Effector memory CD4-positive, alpha-beta T cell (primary cell): ENCODE data around the gene TRPM3.

ENCODE experiments used
- DNase-seq, 3 donors: peaks; one replicate each; pipeline ENCODE4 v3.0.0-alpha.2; 2020
- H3K27ac ChIP-seq: 2 replicates; pipeline ENCODE4 v1.7.0; 2013; ENCODE audit warnings: mild to moderate bottlenecking, low read length, moderate library complexity; ENCODE audit not compliant: insufficient read depth, poor library complexity, severe bottlenecking
- H3K27me3 ChIP-seq: replicated peaks from 2 replicates; pipeline ENCODE4 v1.7.0; 2013; ENCODE audit warnings: mild to moderate bottlenecking, low read length; ENCODE audit not compliant: insufficient read depth, control insufficient read depth, poor library complexity, severe bottlenecking
- H3K36me3 ChIP-seq: 2 replicates; pipeline ENCODE4 v1.7.0; 2013; ENCODE audit warnings: mild to moderate bottlenecking, low read length, moderate library complexity; ENCODE audit not compliant: control insufficient read depth, insufficient read depth
- H3K4me1 ChIP-seq: 2 replicates; pipeline ENCODE4 v1.7.0; 2013; ENCODE audit warnings: low read length, mild to moderate bottlenecking; ENCODE audit not compliant: control insufficient read depth, insufficient read depth, poor library complexity, severe bottlenecking
- H3K4me3 ChIP-seq: 2 replicates; pipeline ENCODE4 v1.7.0; 2013; ENCODE audit warnings: low read length, low read depth, mild to moderate bottlenecking; ENCODE audit not compliant: insufficient read depth, poor library complexity, severe bottlenecking
- H3K9me3 ChIP-seq: 2 replicates; pipeline ENCODE4 v1.7.0; 2013; ENCODE audit warnings: mild to moderate bottlenecking, low read length, moderate library complexity; ENCODE audit not compliant: control insufficient read depth

TRPM3 gene

GRCh38 chr9:70832492-70832891 lies 288.9 kb downstream of the TRPM3 start:
- no peak overlapping the region for H3K27ac ChIP-seq
- no peaks in the 10 kb centered on the region for H3K27me3 ChIP-seq
- no peaks in the 10 kb centered on the region for H3K36me3 ChIP-seq
- H3K4me3 ChIP-seq, result no peak overlapping the region
- H3K9me3 ChIP-seq, result no peaks in the 10 kb centered on the region
- no peak for DNase-seq
- H3K4me1 ChIP-seq, result no peaks in the 10 kb centered on the region

- Histone ChIP-seq H3K27ac (no peak overlapping the region), H3K4me3 (no peak overlapping the region), H3K27me3 (no peaks in the 10 kb centered on the region), H3K4me1 (no peaks in the 10 kb centered on the region), H3K36me3 (no peaks in the 10 kb centered on the region), H3K9me3 (no peaks in the 10 kb centered on the region)
- no peak for DNase-seq
Observed at GRCh38 chr9:70830618-70831017, 290.8 kb downstream of the TRPM3 start.

GRCh38 chr9:70829591-70830265 lies 291.7 kb downstream of the TRPM3 start:
- H3K36me3 ChIP-seq, result no peaks in the 10 kb centered on the region
- no peak overlapping the region for H3K27ac ChIP-seq
- H3K9me3 ChIP-seq, result no peaks in the 10 kb centered on the region
- no peaks in the 10 kb centered on the region for H3K4me1 ChIP-seq
- H3K4me3 ChIP-seq, result no peak overlapping the region
- DNase-seq, result no peak
- H3K27me3 ChIP-seq, result no peaks in the 10 kb centered on the region

GRCh38 chr9:70826562-70826961 lies 294.9 kb downstream of the TRPM3 start:
- H3K36me3 ChIP-seq, result no peaks in the 10 kb centered on the region
- H3K9me3 ChIP-seq, result no peaks in the 10 kb centered on the region
- no peak overlapping the region for H3K4me3 ChIP-seq
- H3K4me1 ChIP-seq, result no peaks in the 10 kb centered on the region
- DNase-seq, result no peak
- no peaks in the 10 kb centered on the region for H3K27me3 ChIP-seq
- no peak overlapping the region for H3K27ac ChIP-seq

GRCh38 chr9:70823284-70823683 lies 298.1 kb downstream of the TRPM3 start:
- no peaks in the 10 kb centered on the region for H3K9me3 ChIP-seq
- no peak overlapping the region for H3K27ac ChIP-seq
- H3K4me1 ChIP-seq, result no peaks in the 10 kb centered on the region
- no peak for DNase-seq
- H3K4me3 ChIP-seq, result no peak overlapping the region
- H3K36me3 ChIP-seq, result no peaks in the 10 kb centered on the region
- no peaks in the 10 kb centered on the region for H3K27me3 ChIP-seq

GRCh38 chr9:70817311-70817710 lies 304.1 kb downstream of the TRPM3 start:
- no peak overlapping the region for H3K4me3 ChIP-seq
- no peak for DNase-seq
- no peaks in the 10 kb centered on the region for H3K4me1 ChIP-seq
- no peaks in the 10 kb centered on the region for H3K9me3 ChIP-seq
- no peak overlapping the region for H3K27ac ChIP-seq
- no peaks in the 10 kb centered on the region for H3K27me3 ChIP-seq
- no peaks in the 10 kb centered on the region for H3K36me3 ChIP-seq

GRCh38 chr9:70816891-70817290 lies 304.5 kb downstream of the TRPM3 start:
- no peak for DNase-seq
- no peaks in the 10 kb centered on the region for H3K4me1 ChIP-seq
- no peaks in the 10 kb centered on the region for H3K9me3 ChIP-seq
- no peak overlapping the region for H3K27ac ChIP-seq
- H3K4me3 ChIP-seq, result no peak overlapping the region
- H3K27me3 ChIP-seq, result no peaks in the 10 kb centered on the region
- no peaks in the 10 kb centered on the region for H3K36me3 ChIP-seq

GRCh38 chr9:70816316-70816715 lies 305.1 kb downstream of the TRPM3 start:
- no peak for DNase-seq
- no peaks in the 10 kb centered on the region for H3K27me3 ChIP-seq
- H3K36me3 ChIP-seq, result no peaks in the 10 kb centered on the region
- H3K4me3 ChIP-seq, result no peak overlapping the region
- no peak overlapping the region for H3K27ac ChIP-seq
- no peaks in the 10 kb centered on the region for H3K4me1 ChIP-seq
- no peaks in the 10 kb centered on the region for H3K9me3 ChIP-seq

- Histone ChIP-seq H3K9me3 (no peaks in the 10 kb centered on the region), H3K4me3 (no peak overlapping the region), H3K36me3 (no peaks in the 10 kb centered on the region), H3K27me3 (no peaks in the 10 kb centered on the region), H3K27ac (no peak overlapping the region), H3K4me1 (no peaks in the 10 kb centered on the region)
- DNase-seq, result no peak
Observed at GRCh38 chr9:70814597-70814996, 306.8 kb downstream of the TRPM3 start.

- no peaks in the 10 kb centered on the region for H3K27me3 ChIP-seq
- no peaks in the 10 kb centered on the region for H3K36me3 ChIP-seq
- no peaks in the 10 kb centered on the region for H3K4me1 ChIP-seq
- H3K9me3 ChIP-seq, result no peaks in the 10 kb centered on the region
- no peak overlapping the region for H3K4me3 ChIP-seq
- no peak overlapping the region for H3K27ac ChIP-seq
- no peak for DNase-seq
Observed at GRCh38 chr9:70813141-70813540, 308.3 kb downstream of the TRPM3 start.
